NCI-H2029 (cell line): ENCODE data around the gene ITM2C.

Experiments
- DNase-seq: peaks from one replicate; lab custom pipeline; 2025; lab: John Stamatoyannopoulos, UW

Gene ITM2C

GRCh38 chr2:230891509-230891908 lies 26.8 kb downstream of the ITM2C start:
- DNase-seq, result no peak

DNA sequence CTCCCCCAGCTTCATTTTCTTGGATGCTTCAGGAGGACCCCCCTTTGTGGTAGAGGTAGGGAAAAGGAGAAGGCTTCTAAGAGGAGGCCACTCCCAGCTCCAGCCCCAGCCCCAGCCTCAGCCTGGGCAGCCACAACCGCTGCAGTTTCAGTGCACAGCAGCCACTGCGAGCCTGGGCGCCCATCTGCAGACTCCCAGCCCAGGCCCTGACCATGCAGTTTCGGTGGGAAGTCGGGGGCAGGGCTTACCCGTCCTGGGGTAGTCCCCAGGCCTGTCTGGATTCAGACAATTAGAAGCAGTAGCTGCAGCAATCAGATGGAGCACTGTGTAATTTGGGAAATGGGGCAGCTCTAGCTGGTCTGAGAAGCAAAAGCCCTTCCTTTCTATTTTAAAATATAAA lies 28.6 kb downstream of the ITM2C start:
- DNase-seq, result no peak

DNA sequence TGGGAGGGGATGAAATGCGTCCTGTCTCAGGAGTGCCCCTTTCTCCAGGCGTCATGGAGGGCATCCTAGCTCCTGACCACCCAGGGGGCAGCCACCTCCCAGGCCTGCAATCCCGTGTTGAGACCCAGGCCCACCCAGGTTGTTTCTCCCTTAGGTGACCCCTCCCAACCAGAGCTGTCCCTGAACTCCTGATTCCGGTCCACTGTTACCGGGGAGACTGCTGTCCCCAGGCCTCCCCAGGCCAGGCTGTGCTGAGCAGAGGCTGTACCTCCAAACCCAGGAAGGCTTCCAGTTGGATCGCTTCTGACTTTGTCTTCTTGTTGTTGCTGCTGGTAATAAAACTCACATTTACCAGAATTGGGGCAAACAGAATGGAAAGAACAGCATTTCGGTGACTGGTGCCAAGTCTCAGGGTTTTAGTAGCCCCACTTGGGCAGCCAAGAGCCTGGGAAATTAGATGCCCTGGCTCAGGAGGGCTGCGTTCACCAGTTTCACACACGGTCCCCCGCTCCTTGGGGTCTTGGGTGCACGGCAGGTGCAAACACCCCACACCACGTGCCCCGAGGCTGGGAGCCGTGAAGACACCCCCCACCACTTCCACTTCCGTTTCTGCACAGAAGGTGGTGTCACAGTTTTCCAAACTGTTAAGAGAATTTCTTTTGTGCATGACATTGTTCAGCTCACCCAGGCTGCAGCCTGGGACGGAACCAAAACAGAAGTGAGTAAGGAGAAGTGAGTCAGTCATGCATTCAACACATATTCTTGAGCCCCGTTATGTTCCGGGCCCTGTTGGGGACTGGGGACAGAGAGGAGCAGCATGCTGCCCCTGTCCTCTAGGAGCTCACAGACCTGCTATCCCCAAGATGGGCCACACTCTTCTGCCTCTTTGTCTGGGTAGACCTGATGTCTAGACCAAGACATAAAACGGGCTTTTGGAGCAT lies 29.4 kb downstream of the ITM2C start:
- DNase-seq, result no peak

DNA sequence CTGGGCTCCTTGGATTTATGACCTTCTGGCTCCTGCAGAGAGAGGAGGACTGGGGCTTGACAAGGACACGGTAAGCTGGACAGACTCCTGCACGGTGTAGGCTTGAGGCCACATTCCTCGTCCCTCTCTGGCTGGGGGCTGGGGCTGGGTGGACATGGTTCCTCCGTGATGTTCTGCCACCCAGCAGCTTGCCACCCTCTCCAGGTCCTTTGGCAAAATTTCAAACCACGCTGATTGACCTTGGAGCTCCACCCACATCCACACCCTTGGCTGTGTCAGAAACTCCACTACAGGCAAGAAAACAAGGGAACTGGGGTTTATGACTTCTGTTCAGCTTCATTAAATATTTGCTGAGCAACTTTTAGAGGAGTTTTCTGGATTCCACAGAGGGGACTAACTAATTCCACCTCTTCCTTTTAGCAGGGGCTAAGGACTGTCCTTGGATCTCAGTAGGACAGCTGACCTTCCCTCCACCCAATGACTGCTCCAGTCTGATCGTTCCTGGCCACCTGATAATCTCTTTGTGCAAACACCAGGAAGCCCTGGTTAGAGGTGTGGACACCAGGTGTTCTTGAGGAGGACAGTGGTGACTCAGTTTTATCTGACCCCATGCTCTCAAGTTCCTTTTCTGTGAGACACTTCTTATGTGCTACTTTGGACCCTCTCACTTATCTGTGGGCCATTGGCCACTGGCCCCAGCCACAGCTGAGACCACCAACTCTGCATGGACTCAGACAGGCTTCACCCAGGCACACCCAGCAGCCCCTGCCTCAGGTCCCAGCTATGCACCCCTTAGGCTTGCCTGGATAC lies 31.0 kb downstream of the ITM2C start:
- DNase-seq, result peak; percentile 21

DNA sequence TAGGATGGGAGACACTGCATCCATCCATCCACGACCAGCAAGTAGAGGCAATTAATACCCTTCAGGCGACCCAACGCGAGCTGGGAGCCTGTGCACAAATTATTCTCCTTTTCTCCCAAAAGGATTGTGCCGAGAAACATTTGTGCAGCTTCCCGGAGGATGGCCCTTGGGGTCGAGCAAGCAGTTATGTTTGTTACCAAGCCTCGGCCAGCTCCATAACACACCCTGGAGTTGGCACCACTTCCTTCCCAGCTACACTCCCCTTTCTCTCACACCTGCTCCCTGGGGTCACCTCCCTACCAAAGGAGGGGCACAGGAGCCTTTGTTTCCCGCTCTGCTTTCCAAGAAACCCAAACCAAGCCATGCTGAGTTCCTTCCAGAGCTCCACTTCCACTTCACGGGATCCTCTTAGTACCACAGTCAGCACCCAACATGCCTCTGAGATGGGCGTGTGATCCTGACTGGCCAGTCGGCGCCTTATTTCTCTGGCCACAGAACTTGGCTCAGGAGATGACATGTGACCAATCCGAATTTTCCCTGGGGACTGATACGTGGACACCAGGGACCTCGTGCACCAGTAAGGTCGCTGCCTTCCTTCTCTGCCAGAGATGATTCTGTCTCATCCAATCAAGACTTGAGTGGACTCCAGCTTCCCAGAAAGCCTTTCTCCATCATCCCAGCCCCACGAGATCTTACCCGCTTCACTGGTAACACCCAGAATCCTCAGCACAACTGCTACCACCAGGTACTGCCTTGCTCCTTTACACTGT lies 31.8 kb downstream of the ITM2C start:
- DNase-seq, result no peak

- no peak for DNase-seq
Measured at GRCh38 chr2:230898016-230898712, 33.4 kb downstream of the ITM2C start.

- no peak for DNase-seq
Measured at GRCh38 chr2:230898713-230899091, 34.0 kb downstream of the ITM2C start.

- no peak for DNase-seq
Measured at GRCh38 chr2:230899287-230899686, 34.5 kb downstream of the ITM2C start.

- DNase-seq, result no peak
Measured at GRCh38 chr2:230899786-230900185, 35.0 kb downstream of the ITM2C start.

GRCh38 chr2:230900336-230900995 lies 35.7 kb downstream of the ITM2C start:
- DNase-seq, result no peak

DNA sequence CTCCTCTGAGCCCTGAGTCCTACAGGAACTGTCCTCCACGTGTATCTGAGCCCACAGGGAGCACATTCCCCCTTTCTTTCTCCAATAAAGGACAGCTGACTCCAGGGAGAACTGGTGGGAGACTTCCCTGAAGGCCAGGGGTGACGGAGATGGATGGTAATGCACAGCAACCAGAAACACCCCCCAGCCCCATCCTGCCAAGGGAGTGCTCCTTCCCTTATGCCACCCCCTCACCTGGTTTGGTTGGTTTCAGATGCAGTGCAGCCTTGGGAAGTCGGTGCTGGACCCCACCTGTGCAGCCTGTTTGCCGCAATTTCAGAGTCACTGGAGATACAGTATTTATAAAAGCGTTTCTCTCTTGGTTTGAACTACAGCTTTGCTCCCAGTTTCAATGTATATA lies 36.3 kb downstream of the ITM2C start:
- DNase-seq, result no peak

- DNase-seq, result no peak
Measured at GRCh38 chr2:230902180-230902899, 37.6 kb downstream of the ITM2C start.

DNA sequence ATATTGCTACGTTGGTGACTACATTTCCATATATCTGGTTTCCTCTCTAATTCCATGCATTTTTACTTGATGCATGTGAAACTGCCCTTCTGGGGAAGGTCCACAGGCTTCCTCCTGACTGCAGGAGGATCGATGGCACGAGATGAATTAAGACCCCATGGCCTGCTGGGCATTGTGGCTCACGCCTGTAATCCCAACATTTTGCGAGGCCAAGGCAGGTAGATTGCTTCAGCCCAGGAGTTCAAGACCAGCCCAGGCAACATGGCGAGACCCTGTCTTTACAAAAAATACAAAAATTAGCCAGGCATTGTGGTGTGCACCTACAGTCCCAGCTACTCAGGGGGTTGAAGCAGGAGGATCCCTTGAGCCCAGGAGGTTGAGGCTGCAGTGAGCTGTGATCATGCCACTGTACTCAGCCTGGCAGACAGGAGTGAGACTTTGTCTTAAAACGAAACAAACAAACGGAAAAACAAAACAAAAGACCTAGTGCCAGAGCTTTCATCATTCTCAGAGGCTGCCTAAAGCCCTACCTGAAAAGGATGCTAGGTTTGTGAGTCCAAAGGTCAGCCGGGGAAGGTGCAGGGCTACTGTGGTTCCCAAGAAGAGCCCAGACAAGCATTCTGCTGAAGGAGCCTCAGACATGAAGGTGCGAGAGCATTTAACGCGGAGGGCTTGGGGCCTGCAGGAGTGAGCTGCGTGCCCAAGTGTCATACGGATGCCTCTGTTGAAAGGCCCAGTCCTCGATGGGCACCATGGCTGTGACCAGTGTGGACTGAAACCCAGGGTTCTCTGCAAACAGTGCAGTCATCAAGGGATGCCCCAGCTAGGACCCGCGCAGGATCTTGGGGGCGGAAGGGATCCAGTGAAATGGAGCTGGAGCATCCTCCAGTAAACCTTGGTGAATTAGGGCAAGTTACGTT lies 38.7 kb downstream of the ITM2C start:
- no peak for DNase-seq

DNA sequence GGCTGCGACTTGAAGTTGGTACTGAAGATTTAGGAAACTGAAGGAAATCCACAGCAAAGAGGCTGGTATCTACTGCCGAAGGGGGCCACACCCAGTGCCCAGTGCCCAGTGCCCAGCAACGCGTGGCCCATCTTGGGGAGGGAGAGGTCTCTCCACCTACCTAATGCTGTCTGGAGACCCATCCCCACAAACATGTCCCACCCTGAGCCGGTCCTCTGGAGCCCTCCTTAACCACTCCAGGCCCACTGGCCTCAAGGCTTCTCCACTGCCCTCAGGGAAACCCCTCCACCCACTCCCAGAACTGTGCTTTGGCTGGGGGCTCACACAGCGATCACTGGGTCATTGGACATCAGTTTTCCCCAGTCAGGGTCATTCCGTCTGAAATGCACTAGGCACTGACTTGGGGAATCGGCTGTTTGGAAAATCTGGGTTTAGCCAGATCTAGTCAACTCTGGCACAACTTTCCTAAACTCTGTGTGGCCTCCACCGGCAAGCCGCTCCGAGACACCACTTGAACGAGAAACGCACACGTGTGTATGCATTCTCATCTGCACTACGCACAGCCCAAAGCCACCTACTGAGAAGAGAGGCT lies 40.2 kb downstream of the ITM2C start:
- no peak for DNase-seq

- no peak for DNase-seq
Measured at GRCh38 chr2:230905448-230906421, 41.0 kb downstream of the ITM2C start.

GRCh38 chr2:230906471-230907230 lies 41.9 kb downstream of the ITM2C start:
- DNase-seq, result no peak
